ENCODE data around the gene HNRNPAB.

DNA sequence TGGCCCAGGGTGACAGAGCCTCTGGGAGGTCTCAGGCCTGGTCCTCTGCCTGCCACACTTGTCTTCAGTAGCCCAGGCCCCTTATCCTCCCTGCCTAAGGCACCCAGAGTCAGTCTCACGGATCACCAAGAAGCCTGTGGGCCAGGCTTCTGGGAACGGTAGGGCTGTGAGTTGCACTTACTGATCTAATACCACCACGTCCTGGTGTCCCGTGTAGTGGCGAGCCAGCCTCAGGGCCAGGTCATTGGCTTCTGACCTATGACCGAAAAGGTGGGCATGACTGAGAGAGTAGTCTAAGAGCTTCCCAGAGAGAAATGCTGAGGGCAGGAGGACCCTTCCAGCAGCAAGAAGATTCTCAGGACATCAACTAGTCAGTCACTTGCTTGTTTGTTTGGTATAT lies 20.8 kb downstream of the HNRNPAB start:
- no peak for TF ChIP-seq POLR2A (IDR thresholded peaks at IDR 0.05)
- TF ChIP-seq, protein P1, sequence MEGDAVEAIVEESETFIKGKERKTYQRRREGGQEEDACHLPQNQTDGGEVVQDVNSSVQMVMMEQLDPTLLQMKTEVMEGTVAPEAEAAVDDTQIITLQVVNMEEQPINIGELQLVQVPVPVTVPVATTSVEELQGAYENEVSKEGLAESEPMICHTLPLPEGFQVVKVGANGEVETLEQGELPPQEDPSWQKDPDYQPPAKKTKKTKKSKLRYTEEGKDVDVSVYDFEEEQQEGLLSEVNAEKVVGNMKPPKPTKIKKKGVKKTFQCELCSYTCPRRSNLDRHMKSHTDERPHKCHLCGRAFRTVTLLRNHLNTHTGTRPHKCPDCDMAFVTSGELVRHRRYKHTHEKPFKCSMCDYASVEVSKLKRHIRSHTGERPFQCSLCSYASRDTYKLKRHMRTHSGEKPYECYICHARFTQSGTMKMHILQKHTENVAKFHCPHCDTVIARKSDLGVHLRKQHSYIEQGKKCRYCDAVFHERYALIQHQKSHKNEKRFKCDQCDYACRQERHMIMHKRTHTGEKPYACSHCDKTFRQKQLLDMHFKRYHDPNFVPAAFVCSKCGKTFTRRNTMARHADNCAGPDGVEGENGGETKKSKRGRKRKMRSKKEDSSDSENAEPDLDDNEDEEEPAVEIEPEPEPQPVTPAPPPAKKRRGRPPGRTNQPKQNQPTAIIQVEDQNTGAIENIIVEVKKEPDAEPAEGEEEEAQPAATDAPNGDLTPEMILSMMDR (IDR thresholded peaks at IDR 0.05) = no peak
